HG02885 (cell line): Measurements from ENCODE around the gene DCHS2.
A peak's percentile ranks its signal among the peaks of the same experiment; 100 is the strongest.

ENCODE experiments used
- ATAC-seq: cut with Tn5 transposase; IDR thresholded peaks from one replicate; pipeline ENCODE4 v1.9.1; 2021; ENCODE audit warnings: mild to moderate bottlenecking; ENCODE audit not compliant: unreplicated experiment, poor library complexity

DCHS2 gene, protein sequence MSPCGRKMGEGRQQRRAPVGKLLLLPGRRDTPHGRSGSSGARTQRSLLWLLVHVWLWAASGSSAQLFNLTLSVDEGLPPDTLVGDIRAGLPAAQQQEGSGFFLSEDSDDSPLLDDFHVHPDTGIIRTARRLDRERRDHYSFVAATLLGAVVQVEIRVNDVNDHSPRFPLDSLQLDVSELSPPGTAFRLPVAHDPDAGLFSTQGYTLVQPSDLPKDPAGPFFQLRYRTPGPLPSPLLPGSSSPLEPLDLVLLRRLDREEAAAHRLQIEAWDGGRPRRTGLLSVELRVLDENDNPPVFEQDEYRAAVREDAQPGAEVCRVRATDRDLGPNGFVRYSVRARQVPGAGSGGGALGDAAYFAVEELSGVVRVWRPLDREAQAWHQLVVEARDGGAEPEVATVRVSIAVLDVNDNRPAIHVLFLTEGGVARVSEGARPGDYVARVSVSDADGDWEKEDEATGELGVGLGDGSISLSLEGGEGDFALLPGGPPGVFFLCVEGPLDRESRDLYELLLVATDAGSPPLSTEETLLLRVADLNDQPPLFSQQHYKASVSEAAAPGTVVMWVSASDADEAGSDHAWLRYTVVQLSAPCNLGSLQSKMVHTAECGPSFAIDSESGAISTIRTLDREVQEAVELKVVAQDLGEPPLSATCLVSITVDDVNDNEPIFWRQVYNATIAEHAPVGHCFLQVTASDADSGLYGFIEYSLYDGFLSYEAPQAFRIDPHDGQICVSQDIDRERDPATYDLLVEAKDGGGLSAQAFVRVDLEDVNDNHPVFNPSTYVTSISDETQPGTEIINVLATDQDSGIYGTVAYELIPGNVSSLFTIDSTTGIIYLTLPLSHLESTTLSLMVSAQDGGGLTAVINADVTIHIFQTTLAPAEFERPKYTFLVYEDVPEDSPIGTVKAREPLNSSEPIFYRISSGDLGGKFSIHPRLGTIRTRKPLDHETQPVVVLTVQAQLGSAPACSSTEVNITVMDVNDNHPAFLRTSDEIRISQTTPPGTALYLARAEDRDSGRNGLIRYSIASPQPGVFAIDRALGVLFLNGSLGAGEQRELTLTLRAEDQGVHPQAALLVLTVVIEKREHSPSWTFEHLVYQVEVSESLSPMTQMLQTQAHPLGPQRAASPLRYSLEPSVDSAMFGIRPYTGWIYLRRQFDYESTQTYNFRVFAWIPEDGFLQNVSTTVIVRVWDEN (N-terminal part only)

DNA sequence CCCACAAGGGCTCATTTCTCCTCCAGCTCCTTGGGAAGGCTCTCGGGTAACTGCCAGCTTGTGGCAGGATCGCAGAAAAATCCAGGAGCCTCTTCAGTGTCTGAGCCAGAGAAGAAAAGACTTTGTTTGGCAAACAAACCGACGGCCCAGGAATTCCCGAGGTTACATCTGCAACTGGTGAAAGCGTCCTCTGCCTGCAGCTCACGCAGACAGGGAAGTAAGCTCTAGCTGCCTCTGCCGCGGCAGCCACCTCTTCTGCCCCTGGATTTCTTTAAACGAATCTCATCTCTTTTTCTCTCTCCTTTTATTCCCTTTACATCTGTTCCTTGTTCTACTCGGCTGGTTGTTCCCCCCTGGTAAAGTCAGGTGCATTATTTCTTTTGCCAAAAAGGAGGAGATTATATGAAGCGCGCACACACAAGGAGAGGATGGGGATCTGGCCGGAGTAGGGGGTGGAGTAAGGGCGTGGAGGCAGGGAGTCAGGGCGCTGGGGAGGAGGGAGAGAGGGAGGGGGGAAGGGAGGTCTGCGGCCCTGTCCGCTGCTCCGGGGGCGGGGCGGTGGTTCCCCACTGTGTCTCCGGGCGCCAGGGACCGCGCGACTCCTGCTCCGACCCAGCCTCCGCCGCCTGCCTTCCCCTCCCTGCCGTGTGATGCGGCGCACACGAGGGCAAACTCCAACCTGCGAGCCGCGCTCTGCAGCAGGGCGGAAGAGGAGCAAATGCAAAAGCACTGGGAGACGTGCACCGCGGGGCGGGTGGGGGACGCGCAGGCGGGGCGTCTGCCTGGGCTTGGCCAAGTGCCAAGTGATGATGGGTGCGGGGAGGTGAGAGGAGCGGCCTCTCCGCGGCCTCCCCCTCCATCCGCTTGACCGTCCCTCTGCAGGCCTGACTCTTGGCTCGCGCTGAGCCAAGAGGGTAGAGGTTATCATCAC is at the start of gene DCHS2:
DCHS2 (minus strand) TSS at position 459 of the 931 bp plus-strand sequence; CDS start at position 15, 444 bp downstream.
- peak; percentile 59 for ATAC-seq

DNA sequence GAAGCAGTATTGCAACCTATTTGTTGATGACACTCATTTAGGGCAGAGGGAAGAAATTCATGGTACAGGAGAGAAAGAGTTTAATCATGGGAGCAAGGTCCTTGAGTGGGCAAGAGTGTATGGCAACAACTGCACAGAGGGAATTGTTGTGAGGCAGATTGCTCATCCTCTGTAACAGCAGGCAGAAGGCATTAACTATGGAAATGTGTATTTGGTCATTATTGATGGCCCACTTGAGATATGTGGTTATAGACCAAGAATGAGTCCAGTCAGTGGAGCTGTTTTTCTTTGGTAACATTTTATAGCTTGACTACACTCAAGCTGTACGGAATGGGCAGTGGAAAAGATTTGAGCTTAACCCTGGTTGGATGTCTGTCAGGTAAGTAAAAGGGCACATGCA is 42.7 kb upstream of the DCHS2 start:
- ATAC-seq: no peak

DNA sequence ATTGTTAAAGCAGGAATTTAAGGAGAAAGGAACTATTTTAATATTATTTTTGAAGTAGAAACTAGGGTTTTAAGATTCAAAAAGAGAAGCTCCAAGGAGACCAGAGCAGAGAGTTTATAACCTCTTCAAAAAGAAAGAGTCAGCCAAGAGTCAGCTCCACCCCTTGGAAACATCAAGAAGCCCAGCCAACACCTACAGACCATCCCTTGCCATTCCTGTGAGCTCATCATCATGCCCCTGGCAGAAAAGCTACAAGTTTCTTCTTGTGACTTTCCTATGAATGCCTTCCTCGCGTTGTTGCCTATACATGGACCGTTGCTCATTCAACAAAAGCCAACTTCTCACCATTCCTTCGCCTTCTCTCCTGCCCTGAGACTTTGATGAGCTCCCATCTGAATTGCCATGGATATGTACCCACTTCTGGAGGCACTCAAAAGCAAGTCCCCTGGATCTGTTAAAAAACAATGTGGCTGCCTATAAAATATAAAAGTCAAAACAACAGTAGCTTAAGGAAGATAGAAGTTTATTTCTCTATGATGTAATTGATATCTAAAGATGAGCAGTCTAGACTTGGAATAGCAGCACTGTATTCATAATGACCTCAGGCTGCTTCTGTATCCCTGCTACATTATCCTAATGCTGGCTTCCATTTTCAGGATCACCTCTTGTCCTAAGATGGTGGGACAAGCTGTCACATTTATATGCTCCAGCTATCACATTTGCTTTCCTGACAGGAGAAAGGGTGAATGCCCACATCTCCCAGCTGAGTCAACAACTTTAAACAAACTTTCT is 38.3 kb upstream of the DCHS2 start:
- no peak for ATAC-seq

DNA sequence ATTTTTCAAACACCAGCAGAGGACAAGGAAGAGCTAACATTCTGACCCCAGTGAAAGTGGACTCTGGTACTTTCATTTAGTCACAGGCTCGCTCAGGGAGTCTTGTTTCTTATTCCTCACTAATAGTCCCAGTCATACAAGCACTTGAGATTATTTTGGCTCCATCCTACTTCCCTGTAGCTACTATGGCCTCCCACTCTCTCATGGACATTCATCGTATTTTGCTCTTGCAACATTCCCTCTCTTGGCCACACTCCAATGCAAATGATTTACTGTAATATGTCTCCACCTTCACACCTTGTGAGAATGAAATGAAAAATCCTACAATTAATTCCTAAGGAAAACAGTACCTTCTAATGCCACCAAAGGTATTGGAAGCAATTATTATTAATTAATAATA is 37.3 kb upstream of the DCHS2 start:
- no peak for ATAC-seq

DNA sequence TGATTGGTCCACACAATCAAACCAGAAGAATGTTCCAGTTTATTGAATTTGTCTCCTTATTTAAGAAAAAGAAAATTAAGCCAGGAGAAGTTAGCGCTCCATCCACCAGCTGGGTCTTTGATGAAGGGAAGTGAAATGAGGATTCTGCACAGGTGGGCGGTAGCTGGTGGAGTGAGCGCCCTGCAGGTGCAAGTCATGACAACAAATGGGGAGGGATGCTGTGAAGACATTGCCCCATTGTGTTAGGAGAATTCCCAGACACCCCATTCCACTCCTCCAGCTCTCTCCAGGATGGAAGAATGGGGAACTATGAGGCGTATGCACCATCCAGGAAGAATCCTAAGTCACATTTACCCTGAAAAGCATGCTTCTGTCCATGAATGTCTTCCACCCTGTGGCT is 35.7 kb upstream of the DCHS2 start:
- no peak for ATAC-seq

DNA sequence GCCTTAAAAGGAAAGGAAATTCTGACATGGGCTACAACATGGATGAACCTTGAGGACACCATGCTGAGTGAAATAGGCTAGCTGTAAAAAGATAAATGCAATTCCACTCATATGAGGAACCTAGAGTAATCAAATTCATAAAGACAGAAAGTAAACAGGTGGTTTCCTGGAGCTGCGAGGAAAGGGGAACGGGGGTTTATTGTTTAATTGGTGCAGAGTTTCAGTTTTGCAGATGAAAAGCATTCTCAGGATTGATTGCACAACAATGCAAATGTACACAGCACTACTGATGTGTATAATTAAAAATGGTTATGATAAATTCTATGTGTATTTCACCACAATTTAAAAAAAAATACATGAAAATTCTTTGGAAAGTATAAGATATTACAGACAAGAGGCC is 34.6 kb upstream of the DCHS2 start:
- no peak for ATAC-seq

DNA sequence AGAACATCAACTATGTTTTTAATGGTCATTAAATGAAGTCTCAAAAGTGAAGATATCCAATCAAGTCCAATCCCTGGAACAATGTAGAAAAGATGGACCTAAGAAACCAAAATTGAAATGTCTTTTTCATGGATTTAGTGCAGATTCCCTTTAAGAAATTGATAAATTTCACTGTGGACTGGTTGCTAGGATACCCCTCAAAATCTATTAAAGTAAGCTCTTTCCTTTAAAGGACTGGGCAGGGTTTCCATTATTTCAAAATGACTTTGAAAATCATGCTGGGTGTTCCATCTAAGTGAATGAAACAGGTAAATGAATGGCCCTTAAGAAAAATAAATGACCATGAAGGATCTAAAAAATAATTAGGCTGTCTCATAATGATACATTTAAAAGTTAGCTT is 30.0 kb upstream of the DCHS2 start:
- ATAC-seq: no peak

- ATAC-seq: no peak
Measured at GRCh38 chr4:154519214-154519613, 27.6 kb upstream of the DCHS2 start.

DNA sequence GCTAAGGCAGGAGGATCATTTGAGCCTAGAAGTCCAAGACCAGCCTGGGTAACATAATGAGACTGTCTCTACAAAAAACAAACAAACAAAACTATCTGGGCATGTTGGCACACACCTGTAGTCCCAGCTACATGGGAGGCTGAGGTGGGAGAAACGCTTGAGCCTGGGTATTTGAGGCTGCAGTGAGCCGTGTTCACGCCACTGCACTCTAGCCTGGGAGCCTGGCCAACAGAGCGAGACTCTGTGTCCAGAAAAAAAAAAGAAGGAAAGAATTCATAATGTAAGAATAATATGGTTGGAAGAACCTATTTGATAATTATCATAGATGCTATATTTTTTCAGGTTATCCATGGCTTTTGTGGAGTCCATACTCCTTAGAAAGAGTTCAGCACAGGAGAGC is 26.0 kb upstream of the DCHS2 start:
- no peak for ATAC-seq

DNA sequence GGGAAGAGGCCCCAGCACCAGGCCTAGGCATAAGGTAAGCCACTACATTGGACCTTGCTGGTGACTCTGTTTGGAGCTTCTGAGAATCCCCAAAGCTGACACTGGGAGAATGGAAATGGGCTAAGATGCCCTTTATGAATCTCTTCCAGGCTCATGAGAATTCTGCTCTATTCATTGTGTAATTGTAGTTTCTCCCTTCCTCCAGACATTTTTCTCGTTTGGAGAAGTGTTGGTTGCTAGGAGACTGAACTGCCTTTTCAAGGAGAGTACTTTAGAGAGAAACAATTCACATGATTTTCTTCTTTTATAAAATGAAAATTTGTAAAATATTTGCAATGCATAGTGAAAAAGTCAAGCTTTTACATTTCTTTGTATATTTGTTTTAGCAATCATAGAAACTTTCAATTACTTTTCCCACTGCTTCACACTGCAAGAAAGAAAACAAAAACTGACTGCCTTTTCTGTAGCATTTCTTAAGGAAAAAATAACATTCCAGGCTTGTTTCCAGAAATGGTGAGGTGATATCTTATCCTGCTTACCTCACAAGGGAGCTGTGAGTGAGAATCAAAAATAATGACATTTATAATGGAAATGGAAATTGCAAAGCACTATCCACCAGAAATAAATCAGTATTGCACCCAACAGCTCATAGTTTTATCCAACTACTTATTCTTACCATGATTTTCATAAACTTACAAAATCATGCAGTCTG is 24.9 kb upstream of the DCHS2 start:
- ATAC-seq: no peak

DNA sequence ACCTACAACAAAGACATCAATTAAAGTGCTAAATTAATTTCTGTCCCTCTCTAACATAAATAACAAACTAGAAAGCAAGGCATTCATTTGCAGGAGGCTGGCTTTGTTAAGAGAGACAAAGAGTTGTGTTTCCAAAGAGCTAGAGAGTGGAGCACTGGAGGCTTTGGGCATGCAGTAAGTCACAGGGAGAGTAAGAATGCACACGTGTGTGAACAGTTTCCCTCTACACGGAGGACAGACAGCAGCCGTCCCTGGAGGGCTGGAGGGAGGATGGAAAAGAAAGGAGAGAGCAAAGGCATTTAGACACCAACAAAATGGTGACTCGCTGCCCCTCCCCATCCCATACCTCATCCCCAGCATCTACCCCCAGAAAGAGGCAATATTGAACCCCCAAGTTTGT is 20.4 kb upstream of the DCHS2 start:
- ATAC-seq: no peak

DNA sequence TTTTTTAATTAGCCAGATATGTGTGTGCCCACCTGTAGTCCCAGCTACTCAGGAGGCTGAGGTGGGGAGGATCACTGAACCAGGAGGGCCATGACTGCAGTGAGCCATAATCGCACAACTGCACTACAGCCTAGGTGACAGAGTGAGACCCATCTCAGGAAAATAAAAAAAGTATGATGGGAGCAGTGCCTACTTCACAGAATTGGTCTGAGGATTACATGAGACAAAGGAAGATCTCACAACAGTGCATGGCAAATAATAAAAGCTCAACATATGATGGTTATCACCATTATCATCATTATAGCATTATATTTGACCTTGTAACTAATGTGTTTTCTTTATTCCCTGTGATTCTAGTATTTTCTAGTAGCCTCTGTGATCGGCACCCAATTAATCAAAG is 19.9 kb upstream of the DCHS2 start:
- no peak for ATAC-seq

DNA sequence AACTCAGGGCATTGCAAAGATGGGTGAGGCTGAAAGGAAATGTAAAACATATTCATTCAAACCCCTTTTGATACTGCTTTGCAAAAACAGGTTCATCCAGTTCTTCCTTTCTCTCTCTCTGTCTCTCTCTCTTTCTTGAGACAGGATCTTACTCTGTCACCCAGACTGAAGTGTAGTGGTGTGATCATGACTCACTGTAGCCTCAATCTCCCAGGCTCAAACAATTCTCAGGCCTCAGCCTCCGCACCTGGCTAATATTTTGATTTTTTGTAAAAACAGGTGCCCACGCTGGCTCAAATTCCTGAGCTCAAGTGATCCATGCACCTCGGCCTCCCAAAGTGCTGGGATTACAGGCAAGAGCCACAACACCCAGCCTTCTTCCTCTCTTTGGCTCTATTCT is 15.6 kb upstream of the DCHS2 start:
- ATAC-seq: no peak

DNA sequence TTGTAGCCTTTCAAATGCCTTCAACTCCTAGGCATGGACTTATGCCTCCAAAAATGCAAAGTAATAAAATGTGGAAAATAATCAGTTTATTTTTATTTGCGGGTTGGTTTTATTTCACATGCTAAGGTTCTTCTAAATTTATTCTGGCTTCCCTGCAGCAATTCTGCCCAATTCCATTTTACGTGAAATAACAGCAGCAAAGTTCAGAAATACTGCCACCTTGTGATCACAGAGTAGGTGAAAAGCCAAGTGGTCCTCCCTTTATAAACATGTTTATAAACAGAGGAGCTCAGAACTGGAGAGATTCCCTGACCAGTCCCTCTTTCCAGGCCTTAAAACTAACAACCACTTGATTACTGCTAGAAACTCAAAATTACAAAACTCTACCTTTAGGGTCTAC is 14.7 kb upstream of the DCHS2 start:
- ATAC-seq: peak; percentile 66

GRCh38 chr4:154503598-154503997 is 12.0 kb upstream of the DCHS2 start:
- ATAC-seq: no peak

GRCh38 chr4:154502111-154502510 is 10.5 kb upstream of the DCHS2 start:
- ATAC-seq: no peak

DNA sequence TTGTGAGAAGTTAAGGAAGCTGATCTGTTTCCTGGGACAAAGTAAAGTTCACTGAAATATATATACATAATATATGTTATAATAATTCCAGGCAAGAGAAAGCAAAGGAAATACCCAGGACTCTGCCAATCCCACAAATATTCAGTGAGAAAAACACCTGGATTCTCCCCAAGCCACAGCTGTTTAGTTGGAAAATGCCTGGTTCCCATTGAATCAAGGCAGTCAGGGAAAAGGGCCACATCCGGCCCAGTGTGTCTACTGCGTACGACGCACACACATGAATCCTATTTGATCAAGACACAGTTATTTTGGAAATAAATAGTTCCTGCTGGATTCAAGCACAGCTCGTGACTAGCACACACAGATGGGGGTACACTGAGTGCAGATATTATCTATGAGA is 6.3 kb upstream of the DCHS2 start:
- no peak for ATAC-seq

GRCh38 chr4:154495867-154496266 is 4.3 kb upstream of the DCHS2 start:
- no peak for ATAC-seq
